GM21737 (cell line): Measurements from ENCODE around the gene CDK14.

Experiments used
- ATAC-seq: cut with Tn5 transposase; IDR thresholded peaks from one replicate; pipeline ENCODE4 v1.9.1; 2021; ENCODE audit warnings: mild to moderate bottlenecking, moderate library complexity; ENCODE audit not compliant: unreplicated experiment

CDK14 gene

DNA sequence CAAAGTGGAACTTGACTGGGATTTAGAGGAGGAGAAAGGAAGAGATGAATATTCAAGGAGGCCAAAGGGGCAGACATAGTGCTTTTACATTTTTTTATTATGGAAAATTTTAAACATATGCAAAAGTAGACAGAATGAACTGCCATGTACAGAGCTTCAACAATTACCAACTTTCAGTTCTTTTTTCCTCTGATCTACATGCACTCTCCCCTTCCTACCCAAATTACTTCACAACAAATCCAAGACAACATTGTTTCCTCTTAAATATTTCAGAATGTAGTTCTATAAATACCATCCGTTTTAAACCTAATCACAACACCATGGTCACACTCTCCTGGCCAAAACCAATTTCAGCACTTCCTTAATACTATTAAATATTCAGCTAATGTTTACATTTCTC is 584.6 kb downstream of the CDK14 start:
- ATAC-seq, result no peak

DNA sequence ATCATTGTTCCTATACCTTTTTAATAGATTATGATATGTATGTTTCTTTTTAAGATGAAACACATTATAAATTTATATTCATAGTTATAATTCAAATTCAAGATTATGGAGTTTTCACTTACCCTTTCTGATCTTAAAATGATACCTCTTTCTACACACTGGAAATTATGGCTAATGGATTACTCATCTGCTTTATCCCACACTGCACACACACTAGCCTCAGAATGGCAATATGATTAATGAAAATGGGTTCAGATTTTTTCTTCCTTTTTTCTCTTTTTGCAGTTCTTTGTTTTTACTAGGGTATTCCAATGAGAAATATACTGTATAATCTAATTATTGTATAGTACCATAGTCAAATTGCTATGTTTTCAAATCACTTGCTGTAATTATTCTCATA is 585.8 kb downstream of the CDK14 start:
- no peak for ATAC-seq

DNA sequence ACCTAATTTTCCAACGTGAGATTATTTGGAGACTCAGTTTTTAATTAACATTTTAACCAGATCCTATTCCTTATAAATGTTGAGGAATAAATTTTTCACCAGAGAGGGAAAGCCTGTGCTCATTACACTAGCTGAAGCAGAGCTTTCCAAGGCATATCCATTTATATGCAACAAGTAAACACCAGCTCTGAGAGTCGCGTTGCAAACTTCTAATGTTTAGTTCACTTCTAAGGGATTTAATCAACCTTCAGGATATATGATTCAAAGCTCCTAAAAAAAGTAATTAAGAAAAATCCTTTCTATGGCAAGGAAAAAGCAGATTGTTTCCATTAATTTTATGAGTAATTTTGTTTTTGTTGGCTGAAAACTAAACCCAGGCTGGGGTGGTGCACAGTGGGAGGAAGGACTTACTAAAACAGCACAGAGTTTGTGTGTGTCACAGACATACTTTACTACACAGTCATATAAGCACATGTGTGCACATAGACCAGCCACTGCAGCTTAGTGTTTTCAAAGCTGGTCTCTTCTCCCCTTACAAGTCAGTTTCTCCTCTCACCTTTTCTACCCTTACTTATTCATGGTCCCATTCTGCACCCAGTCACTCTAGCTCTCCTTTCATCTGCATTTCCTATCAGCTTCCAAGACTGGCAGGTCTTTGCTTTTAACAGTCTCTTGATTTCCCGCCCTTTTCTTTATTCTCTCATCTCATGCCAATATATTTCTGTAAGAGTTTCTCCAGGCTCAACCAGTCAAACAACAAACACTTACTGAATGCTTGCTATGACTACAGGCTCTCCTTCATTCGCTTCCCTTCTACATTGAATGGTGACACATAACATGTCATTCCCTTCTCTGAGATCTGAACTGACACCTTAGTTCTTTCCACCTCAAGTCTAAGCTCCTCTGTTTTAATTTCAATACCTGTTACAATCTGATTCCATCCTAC is 587.0 kb downstream of the CDK14 start:
- ATAC-seq, result no peak

DNA sequence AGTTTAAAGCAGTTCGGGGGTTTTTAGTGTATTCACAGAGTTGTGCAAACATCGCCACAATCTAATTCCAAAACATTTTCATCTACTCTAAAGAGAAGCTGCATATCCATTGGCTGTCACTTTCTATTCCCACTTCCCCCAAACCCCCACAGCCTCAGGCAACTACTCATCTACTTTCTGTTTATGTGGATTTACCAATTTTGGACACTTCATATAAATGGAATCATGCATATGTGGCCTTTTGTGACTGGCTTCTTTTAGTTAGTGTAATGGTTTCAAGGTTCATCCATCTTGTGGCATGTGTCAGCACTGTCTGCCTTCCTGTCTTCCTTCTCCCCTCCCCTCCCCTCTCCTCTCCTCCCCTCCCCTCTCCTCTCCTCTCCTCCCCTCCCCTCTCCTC is 589.6 kb downstream of the CDK14 start:
- no peak for ATAC-seq

DNA sequence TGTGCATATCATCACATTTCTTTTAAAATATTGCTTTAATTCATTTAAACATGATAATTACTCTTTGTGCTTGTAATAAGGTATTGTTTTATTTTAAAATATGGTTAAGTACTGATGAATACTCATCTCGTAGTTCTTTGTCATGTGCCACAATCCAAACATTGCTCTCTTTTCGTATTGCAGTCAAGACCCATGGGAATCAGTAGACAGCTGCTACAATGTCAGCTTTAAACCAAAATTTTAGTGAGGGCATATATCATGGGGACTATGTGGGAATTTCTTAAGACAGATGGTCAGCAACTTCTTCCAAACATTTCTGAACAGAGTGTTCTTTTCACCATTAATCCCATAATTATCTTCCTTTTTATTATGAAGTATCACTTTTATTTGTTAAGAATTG is 590.9 kb downstream of the CDK14 start:
- no peak for ATAC-seq

DNA sequence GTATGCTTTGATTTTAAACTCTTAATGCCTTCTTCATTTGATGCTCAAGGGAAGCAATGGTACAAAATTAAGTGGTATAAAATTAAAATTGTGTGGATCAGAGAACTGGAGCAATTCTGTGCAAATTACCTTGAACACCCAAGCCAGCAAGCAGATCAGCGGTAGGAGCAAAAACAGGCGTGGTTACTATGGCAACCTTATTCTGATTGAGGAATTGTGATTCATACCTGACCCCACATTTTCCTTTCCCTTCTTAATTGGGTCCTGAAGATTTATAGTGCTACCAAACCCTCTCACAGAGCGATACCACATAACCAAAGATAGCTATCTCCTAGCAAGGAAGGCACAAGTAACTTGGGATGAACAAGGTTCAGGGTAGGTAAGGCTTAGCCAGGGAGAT is 595.6 kb downstream of the CDK14 start:
- ATAC-seq, result no peak

DNA sequence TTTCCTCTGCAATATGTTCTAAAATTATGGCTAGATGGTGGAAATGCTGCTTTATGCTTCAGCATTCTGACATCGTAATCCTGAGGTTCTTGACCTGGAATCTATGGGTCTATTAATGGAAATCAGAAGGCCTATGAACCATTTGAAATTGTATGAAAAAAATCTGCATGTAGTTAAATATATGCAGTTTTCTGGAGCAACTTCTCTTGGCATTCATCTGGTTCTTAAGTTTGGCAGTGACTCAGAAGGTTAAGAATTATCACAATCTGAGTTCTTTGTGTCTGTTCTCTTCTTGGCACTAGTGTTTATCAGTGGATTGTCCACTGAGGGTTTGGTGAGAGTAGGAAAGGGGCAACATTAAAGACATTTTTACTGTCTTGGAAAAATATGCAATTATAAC is 597.0 kb downstream of the CDK14 start:
- ATAC-seq, result no peak

DNA sequence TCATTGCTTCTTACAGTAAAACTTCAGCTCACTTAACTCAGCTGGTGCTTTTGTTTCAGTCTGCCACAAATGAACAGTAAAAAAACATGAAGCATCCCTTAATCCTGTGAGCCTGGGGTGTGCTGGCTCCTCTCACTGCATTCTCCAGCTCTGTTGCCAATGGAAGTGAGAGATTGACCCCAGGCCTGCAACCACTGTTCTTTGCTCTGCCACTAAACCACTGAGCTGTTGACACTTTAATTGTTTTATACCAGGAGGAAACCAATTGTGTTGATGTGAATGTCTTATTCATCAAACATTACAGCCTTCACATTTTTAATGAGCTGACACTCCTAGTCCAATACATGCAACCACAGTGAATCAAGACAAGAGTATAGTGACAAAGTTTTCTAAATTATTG is 598.7 kb downstream of the CDK14 start:
- no peak for ATAC-seq

DNA sequence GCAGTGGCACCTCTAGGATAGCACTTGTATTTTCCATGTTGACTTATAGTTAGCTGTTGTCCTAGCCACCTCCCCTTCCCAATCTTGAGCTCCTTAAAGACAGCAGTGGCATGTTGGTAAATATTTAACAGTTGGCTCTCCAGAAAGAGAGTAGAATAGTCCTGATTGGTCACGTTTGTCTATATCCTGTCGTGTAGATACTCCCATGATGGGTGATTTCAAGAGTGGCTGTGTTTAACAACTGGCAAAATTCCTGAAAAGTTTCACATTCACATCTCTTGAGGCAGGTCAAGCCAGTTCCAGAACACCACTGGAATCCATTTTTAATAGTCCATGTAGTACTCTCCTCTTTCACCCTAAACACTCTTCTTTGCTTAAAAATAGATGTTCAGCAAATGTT is 599.9 kb downstream of the CDK14 start:
- no peak for ATAC-seq

DNA sequence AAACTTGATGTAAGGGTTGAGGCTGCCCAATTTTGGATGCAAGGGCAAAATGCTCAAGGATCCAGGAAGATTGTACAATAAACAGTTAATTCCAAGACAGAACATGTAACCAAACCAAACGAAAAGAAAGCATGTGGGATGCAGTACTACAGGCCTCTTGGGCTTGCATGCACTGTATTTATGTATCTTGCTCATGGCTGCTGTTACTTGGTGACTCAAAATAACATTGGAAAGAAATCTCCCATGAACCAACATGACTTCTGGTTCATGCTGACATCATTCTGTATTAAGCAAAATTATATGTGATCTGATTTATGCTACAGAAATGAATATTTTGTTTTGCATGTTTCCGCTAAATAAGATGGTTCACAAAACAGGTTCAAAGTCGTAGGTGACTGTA is 602.2 kb downstream of the CDK14 start:
- no peak for ATAC-seq

DNA sequence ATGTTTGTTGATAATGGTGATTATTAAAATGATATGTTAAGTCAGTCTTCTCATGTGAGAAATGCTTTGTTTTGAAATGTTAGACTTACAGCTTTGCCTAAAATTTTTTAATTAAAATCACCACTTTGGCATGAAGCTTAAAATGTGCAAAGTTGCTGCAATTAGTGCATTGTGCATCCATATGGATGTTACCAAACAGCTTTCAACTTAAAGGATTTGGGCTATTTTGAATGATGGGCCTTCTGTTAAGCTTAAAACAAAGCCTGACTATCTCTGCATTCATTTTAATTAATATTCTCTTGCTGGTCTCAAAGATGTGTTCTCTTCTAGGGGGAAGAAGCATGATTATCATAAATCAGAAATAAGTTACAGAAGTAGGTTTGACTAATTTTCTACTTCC is 603.5 kb downstream of the CDK14 start:
- ATAC-seq, result no peak

DNA sequence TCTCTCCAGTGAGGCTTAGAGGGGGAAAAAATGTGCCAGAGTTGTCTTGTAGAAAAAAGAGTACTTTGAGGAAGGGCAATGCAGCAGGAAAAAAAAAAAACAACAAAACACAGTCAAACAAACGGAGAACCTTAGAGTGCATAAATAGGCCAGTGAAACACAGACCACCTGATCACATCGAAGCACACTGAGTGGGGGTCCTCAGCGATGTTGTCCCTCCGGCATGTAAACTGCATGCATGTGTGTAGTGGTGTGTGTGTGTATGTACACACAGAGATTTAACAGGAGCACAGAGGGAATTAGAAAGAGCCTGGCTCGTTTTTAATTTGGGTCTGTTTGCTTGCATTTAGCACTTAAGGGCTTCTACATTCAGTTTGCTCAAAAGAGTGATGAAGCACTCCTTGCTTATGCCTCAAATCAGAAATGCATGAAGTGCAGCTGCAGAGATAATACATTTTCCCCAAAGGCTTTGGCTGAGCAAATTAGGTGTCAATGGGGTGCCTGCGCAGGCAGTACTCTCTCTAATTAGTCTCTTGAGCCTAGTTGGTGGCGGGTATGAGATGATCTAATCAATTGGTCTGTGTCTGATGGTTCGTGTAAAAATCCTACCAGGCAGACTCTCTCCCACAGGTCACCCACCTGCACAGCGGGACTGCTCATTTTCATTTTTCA is 605.5 kb downstream of the CDK14 start:
- ATAC-seq, result no peak

DNA sequence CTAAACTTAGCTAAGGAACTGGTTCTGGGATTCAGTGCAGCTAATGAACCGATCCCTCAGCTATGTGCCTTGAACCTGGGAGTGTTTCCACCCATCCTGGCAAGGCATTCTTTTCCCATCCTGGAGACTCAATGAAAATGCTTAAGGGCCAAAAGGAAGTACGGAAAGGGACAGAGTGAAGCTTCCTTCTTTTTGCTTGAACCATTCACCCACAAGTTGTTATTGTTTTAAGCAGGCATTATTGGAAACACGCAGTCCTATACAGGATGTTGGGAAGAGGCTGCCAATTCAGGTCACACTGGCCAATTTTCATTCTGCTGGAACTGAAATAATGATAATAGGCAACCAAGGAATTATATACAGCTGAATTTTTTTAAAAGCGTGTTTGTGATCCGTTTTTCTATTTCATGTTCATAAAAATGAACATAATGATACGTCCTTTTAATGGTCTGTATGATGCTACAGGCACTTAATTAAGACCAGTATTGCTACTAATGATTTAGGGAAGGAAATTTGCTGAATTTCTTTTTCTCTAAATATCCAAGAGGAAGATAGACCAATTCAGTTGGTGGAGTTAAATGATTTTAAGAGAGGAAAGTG is 610.3 kb downstream of the CDK14 start:
- ATAC-seq, result no peak

DNA sequence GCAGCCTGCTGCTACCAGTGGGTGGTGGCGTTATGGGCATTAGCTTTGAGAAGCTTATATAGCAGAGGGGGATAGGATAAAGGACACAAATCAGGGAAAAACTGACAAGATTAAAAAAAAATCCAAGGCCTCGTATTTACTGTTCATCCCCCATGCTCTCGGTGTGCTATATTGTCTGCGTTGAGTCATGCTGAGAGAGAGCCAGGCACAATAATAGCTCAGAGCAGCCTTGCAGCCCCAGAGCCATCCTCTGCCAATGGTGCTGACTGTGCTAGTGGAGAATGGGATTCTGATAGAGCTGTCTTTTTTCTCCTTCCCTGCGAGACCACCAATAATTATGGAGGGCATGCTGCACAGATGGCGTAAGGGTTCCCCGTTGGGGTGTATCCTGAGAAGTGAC is 616.5 kb downstream of the CDK14 start:
- no peak for ATAC-seq

DNA sequence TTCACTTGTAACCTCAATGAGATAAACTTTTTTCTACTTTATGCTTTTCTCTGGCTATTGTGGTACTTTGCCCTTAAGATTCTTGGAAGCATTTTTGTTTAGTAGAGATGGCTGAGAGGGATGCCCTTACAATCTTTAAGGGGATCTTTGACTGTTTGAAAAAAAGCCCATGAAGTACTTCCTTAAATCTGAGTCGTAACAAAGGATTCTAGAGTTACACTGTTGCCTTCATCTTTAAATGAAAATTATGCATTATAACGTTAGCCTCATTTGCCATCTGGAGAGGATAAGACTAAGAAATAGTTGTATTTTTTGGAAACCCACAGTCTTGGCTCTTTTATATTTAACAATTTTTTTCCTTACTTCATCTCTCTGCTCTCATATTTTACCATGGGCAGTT is 630.3 kb downstream of the CDK14 start:
- no peak for ATAC-seq

DNA sequence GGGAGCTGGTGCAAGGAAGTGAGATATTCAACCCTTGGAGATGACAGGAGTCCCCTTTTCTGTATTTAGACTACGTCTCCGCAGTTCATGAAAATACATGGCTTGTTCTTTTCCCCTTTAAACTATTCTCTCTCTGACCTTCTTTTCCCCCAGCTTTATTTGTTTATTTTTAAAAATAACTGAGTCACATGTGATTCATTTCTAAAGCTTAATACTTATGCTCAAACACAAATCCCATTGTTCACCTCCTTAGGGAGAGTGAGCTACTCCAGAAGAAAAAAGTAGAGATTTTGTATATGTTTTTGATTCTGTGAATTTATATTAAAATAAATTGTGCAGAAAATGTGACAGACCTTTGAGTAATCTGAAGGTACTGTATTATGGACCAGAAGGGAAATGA is 632.2 kb downstream of the CDK14 start:
- ATAC-seq, result no peak

DNA sequence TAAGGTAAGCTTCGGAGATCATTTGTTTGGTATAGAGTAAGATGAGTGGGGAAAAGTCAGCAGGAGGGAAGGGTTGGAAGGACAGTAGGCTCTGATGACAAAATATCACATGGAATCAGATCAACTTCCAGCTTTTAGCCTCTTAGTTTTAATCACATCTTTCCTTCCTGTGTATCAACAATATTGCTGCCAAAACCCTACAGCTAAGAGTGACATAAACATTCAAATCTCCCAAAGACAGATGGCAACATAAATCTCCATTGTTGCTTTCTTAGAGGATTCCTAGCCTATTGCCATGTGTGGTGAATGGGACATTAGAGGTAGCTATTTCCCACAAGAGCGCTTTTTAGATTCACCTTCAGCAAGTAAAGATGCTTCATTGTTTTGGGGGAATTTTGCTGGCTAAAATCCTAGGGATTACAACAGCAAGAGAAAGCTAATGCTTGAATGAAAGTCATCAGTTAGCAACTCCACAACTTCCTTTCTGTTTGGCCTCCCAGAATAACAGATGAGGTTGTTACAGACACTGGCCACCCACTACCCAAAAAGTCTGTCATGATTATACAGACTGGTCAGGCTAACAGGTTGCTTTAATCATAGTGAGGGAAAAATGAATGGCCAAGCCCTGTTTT is 632.9 kb downstream of the CDK14 start:
- no peak for ATAC-seq

DNA sequence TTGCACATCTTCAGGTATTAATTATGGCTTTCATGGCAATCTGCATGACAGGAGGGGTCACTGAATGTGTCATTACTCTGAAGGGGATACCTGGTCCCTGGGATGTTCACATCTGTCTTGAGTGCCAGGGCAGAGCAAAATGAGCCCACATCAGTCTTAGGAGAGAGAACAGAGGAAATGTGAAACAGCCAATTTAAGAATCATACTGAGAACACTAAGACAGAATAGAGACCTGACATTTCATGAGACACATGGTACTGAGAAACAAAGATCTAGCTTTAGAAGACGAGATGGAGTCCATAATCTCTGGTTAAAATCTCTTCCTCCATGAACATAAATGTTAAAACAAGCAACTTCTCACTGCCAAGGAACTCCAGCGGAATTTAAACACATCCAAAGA is 634.0 kb downstream of the CDK14 start:
- no peak for ATAC-seq

DNA sequence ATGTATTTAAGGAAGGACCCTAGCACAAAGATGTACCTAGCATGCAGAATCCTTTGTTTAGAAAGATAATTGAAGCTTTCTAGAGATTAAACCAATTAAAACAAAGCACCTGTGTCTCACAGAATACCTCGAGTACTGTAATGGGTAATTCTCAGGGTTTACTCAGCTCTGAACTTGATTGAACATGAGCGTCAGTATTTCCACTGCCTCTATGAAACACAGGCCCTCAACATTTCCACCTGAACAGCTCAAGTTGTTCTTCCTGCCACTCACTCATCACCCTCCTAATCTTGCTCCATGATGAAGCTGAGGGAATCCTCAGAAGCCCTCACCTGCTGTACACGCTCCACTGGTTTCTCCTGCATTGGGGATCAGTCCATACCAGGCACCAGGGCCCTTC is 634.4 kb downstream of the CDK14 start:
- ATAC-seq, result no peak

DNA sequence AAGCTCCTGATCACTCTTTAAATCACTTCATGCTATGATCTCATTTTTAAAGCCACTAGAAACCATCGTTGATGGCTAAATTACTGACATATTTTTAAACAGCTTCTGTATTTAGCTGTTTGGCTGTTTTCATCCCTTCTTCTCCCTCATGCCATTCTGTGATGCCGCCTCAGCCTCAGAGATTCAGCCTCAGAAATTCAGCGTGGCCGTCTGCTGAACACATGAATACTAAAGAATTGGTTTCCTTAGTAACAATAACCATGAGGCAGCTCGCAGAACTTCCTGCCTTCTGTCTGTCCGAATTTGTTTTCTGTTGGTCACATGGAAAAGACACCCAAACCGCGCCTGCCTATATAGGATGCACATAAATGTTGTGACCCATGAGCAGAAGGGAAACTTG is 637.1 kb downstream of the CDK14 start:
- ATAC-seq, result no peak

DNA sequence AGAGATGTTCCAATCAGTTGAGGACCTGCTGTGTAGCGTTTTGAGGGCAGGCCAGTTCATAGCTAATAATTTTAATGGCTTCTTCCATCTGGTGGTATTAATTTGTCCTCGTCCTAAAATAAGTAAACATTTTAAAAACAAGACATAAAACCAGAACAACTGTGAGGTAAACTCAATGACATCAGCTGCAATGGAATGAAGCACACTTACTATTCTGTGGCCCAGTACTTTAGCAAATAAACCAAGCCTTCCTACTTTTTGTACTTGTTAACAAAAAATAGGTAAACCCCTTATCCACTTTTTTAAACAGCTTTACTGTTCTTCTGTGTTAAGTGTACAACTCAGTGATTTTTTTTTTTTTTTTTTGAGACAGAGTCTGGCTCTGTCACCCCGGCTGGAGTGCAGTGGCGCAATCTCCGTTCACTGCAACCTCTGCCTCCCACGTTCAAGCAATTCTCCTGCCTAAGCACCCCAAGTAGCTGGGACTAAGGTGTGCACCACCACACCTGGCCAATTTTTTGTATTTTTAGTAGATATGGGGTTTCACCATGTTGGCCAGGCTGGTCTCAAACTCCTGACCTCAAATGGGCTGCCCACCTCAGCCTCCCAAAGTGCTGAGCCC is 639.2 kb downstream of the CDK14 start:
- ATAC-seq, result no peak
